Mucosa of rectum (tissue), 2 donors: ENCODE measurements around the gene DSG1.
"Not testable (repeated sequence)": the region's sequence is repeated elsewhere in the genome, so short reads cannot be mapped to it uniquely, and the experiment has no call there.

ENCODE experiments used
- H3K27ac ChIP-seq, 2 donors: one replicate each; pipeline ENCODE4 v1.7.0; 2013; ENCODE audit warnings: inconsistent platforms in 2 of 2, low read depth in 2 of 2, low read length in 2 of 2
- H3K27me3 ChIP-seq, 2 donors: one replicate each; pipeline ENCODE4 v1.7.0; 2013; ENCODE audit warnings: low read length in 2 of 2; ENCODE audit not compliant: control insufficient read depth in 2 of 2, insufficient read depth in 2 of 2
- H3K36me3 ChIP-seq, 2 donors: one replicate each; pipeline ENCODE4 v1.7.0; 2013; ENCODE audit warnings: low read length in 2 of 2; ENCODE audit not compliant: control insufficient read depth in 2 of 2, insufficient read depth in 2 of 2
- H3K4me1 ChIP-seq, 2 donors: one replicate each; pipeline ENCODE4 v1.7.0; 2013; ENCODE audit warnings: low read length in 2 of 2, mild to moderate bottlenecking in 1 of 2; ENCODE audit not compliant: control insufficient read depth in 2 of 2, insufficient read depth in 2 of 2
- H3K4me3 ChIP-seq, 2 donors: one replicate each; pipeline ENCODE4 v1.7.0; 2013; ENCODE audit warnings: low read length in 2 of 2
- H3K9ac ChIP-seq, 2 donors: one replicate each; pipeline ENCODE4 v1.7.0; 2013; ENCODE audit warnings: low read length in 2 of 2, low read depth in 1 of 2, mild to moderate bottlenecking in 1 of 2
- H3K9me3 ChIP-seq, 2 donors: one replicate each; pipeline ENCODE4 v1.7.0; 2013; ENCODE audit warnings: low read length in 2 of 2; ENCODE audit not compliant: control insufficient read depth in 2 of 2
- donor health status: healthy.
- donor health status: Normal muscosa, but diverticular disease.

DSG1 gene

GRCh38 chr18:31329787-31330438, 12.0 kb downstream of the DSG1 start:
- no peaks in the 10 kb centered on the region for H3K4me1 ChIP-seq

GRCh38 chr18:31343454-31343853, 25.5 kb downstream of the DSG1 start:
- Histone ChIP-seq H3K9ac (no peak overlapping the region), H3K4me3 (no peak overlapping the region), H3K27ac (no peak overlapping the region), H3K27me3 (no peaks in the 10 kb centered on the region), H3K4me1 (no peaks in the 10 kb centered on the region), H3K36me3 (no peaks in the 10 kb centered on the region), H3K9me3 (no peaks in the 10 kb centered on the region)

More at GRCh38 chr18:31329787-31330438, 12.0 kb downstream of the DSG1 start:
- Histone ChIP-seq H3K9me3 (no peaks in the 10 kb centered on the region), H3K9ac (no peak overlapping the region), H3K36me3 (no peaks in the 10 kb centered on the region), H3K27ac (no peak overlapping the region), H3K27me3 (no peaks in the 10 kb centered on the region), H3K4me3 (no peak overlapping the region)

- H3K27ac ChIP-seq, H3K9ac ChIP-seq, H3K36me3 ChIP-seq, H3K9me3 ChIP-seq, H3K4me3 ChIP-seq, H3K4me1 ChIP-seq, H3K27me3 ChIP-seq: not testable (repeated sequence)
These were observed 35.4 kb downstream of the DSG1 start for GRCh38 chr18:31353336-31353735.

- H3K9me3 ChIP-seq, result no peaks in the 10 kb centered on the region
- no peak overlapping the region for H3K27ac ChIP-seq
- no peak overlapping the region for H3K4me3 ChIP-seq
- no peak overlapping the region for H3K9ac ChIP-seq
- no peaks in the 10 kb centered on the region for H3K36me3 ChIP-seq
- no peaks in the 10 kb centered on the region for H3K4me1 ChIP-seq
- H3K27me3 ChIP-seq, result no peaks in the 10 kb centered on the region
These were observed 37.0 kb downstream of the DSG1 start for GRCh38 chr18:31354990-31355389.

GRCh38 chr18:31356025-31356424, 38.1 kb downstream of the DSG1 start:
- no peaks in the 10 kb centered on the region for H3K27me3 ChIP-seq
- H3K9ac ChIP-seq, result no peak overlapping the region
- no peak overlapping the region for H3K4me3 ChIP-seq
- H3K36me3 ChIP-seq, result no peaks in the 10 kb centered on the region
- H3K9me3 ChIP-seq, result no peaks in the 10 kb centered on the region
- H3K4me1 ChIP-seq, result no peaks in the 10 kb centered on the region
- no peak overlapping the region for H3K27ac ChIP-seq

GRCh38 chr18:31364190-31364589, 46.2 kb downstream of the DSG1 start:
- no peak overlapping the region for H3K27ac ChIP-seq
- no peaks in the 10 kb centered on the region for H3K9me3 ChIP-seq
- no peaks in the 10 kb centered on the region for H3K27me3 ChIP-seq
- H3K4me3 ChIP-seq, result no peak overlapping the region
- H3K36me3 ChIP-seq, result no peaks in the 10 kb centered on the region
- H3K4me1 ChIP-seq, result no peaks in the 10 kb centered on the region
- no peak overlapping the region for H3K9ac ChIP-seq

GRCh38 chr18:31369478-31369877, 51.5 kb downstream of the DSG1 start:
- Histone ChIP-seq H3K36me3 (no peaks in the 10 kb centered on the region), H3K4me1 (peaks cover 0 to 3% of the 10 kb centered on the region in 2 donors), H3K9ac (no peak overlapping the region), H3K27ac (no peak overlapping the region), H3K27me3 (no peaks in the 10 kb centered on the region), H3K9me3 (no peaks in the 10 kb centered on the region), H3K4me3 (no peak overlapping the region)

- Histone ChIP-seq H3K9me3 (no peaks in the 10 kb centered on the region), H3K27ac (no peak overlapping the region), H3K27me3 (no peaks in the 10 kb centered on the region), H3K36me3 (no peaks in the 10 kb centered on the region), H3K9ac (no peak overlapping the region), H3K4me3 (no peak overlapping the region), H3K4me1 (peaks cover 0 to 3% of the 10 kb centered on the region in 2 donors)
These were observed 54.0 kb downstream of the DSG1 start for GRCh38 chr18:31371989-31372388.

GRCh38 chr18:31373641-31374040, 55.7 kb downstream of the DSG1 start:
- H3K36me3 ChIP-seq, result no peaks in the 10 kb centered on the region

GRCh38 chr18:31376477-31376876, 58.5 kb downstream of the DSG1 start, which contains the start of gene DSG4:
Gene DSG4, plus strand, starts transcription at chr18:31376777. Its CDS starts 135 bp downstream, at chr18:31376912.
- H3K9me3 ChIP-seq, result no peaks in the 10 kb centered on the region
- no peak within 1 kb of the TSS for H3K4me3 ChIP-seq
- H3K9ac ChIP-seq, result no peak within 1 kb of the TSS
- no peak within 1 kb of the TSS for H3K27ac ChIP-seq
- peaks cover 0 to 3% of the 10 kb centered on the region in 2 donors for H3K4me1 ChIP-seq
- H3K36me3 ChIP-seq, result no peaks in the 10 kb centered on the region
- H3K27me3 ChIP-seq, result no peaks in the 10 kb centered on the region

More at GRCh38 chr18:31373641-31374040, 55.7 kb downstream of the DSG1 start:
- Histone ChIP-seq H3K27ac (no peak overlapping the region), H3K9me3 (no peaks in the 10 kb centered on the region), H3K9ac (no peak overlapping the region), H3K4me3 (no peak overlapping the region), H3K27me3 (no peaks in the 10 kb centered on the region), H3K4me1 (peaks cover 0 to 3% of the 10 kb centered on the region in 2 donors)
